ENCODE results near the gene NSUN4. TPM values are rescaled to one million over a fixed set of nuclear protein-coding genes. Genes with fewer than 3 reads are reported as not detected.

The NSUN4 gene
- total and polyA plus RNA-seq, 2 of the 13 experiments (the other 11 are each of a cell fraction or from before 2014, with no cell fraction given), result 21.5 to 23.5 TPM

GRCh38 chr1:46306159-46306530, 34.5 kb upstream of the NSUN4 start:
- Histone ChIP-seq H3K9ac (ENCODE audit: insufficient read depth, low read depth, low read length) (no peak overlapping the region), H3K79me2 (ENCODE audit: insufficient read depth, low read length) (peaks cover 78% of the 10 kb centered on the region), H3K36me3 (replicated peaks in 1 of 2; ENCODE audit: control insufficient read depth in 1 of 2, insufficient read depth in 2 of 2, low read length in 2 of 2) (peaks cover 9 to 33% of the 10 kb centered on the region in 2 experiments), H3K27me3 (ENCODE audit: control insufficient read depth in 1 of 2, insufficient read depth in 2 of 2, low read length in 2 of 2) (peaks cover 0 to 4% of the 10 kb centered on the region in 2 experiments; a peak in 1 of 5 replicates), H3K4me3 (replicated peaks in 1 of 3; ENCODE audit: insufficient read depth in 1 of 3, low read depth in 2 of 3, low read length in 3 of 3) (peak overlapping the region in 1 of 3 experiments; percentile 96; a peak in 1 of 6 replicates), H3K4me2 (ENCODE audit: low read depth, low read length) (peak overlapping the region; percentile 54), H3K27ac (ENCODE audit: extremely low read length, insufficient read depth, low read length) (no peak overlapping the region), H3K9me3 (ENCODE audit: low read length) (no peaks in the 10 kb centered on the region), H3K4me1 (ENCODE audit: insufficient read depth, low read length) (peaks cover 33% of the 10 kb centered on the region), H2AFZ (ENCODE audit: low read length) (no peak overlapping the region), H4K20me1 (ENCODE audit: insufficient read depth, low read length) (peaks cover 36% of the 10 kb centered on the region)
- intact Hi-C loops (cut with micrococcal nuclease; ENCODE audit: unreplicated experiment), result no loop called here
- ChIA-PET POLR2A (no interaction called here), CTCF (ENCODE audit: low intra/inter-chr PET ratio, low total read pairs) (no interaction called here)
- in situ Hi-C loops (cut with HindIII; ENCODE audit: extremely low pct_ligation_motif_present, low pct_unique_long_range_greater_than_20kb), result no loop called here
- ATAC-seq (no peak), DNase-seq (ENCODE audit: low spot score) (no peak), FAIRE-seq (no peak)
- BruUV-seq (replicated peaks), result no TSS peak
- TF ChIP-seq GMEB1 (CRISPR knock-in tag; IDR thresholded peaks at IDR 0.05; ENCODE audit: borderline replicate concordance) (no peak), SNAI1 (CRISPR knock-in tag; IDR thresholded peaks at IDR 0.05; ENCODE audit: borderline replicate concordance) (no peak), MAFG (CRISPR knock-in tag; IDR thresholded peaks at IDR 0.05) (no peak)
- WGBS (ENCODE audit: low lambda C conversion rate), result 88% methylated on average over 8 of the region's 8 CpGs

- no peak for FAIRE-seq
- BruUV-seq (replicated peaks), result TSS peak; percentile 13
- intact Hi-C loops (cut with micrococcal nuclease; ENCODE audit: unreplicated experiment), result no loop called here
- TF ChIP-seq ZMAT3 (CRISPR knock-in tag; conservative IDR thresholded peaks at IDR 0.05), result no peak
- TF ChIP-seq ZEB1 (IDR thresholded peaks at IDR 0.05; ENCODE audit: insufficient replicate concordance, low read depth), result no peak
- TF ChIP-seq HOXA7 (CRISPR knock-in tag; IDR thresholded peaks at IDR 0.05), result no peak
- TF ChIP-seq NBN (conservative IDR thresholded peaks at IDR 0.05), result no peak
- no peak for TF ChIP-seq KLF12 (CRISPR knock-in tag; IDR thresholded peaks at IDR 0.05; ENCODE audit: borderline replicate concordance)
- no peak for TF ChIP-seq HNF1A (IDR thresholded peaks at IDR 0.05; ENCODE audit: low read depth)
- no peak for TF ChIP-seq HNF1A (CRISPR knock-in tag; IDR thresholded peaks at IDR 0.05; ENCODE audit: borderline replicate concordance)
- TF ChIP-seq GZF1 (CRISPR knock-in tag; IDR thresholded peaks at IDR 0.05), result no peak
These were observed 31.0 kb upstream of the NSUN4 start for GRCh38 chr1:46309401-46310159.

More at GRCh38 chr1:46309401-46310159, 31.0 kb upstream of the NSUN4 start:
- Histone ChIP-seq H3K9me3 (ENCODE audit: low read length) (no peaks in the 10 kb centered on the region), H4K20me1 (ENCODE audit: insufficient read depth, low read length) (peaks cover 34% of the 10 kb centered on the region), H3K36me3 (replicated peaks in 1 of 2; ENCODE audit: control insufficient read depth in 1 of 2, insufficient read depth in 2 of 2, low read length in 2 of 2) (peaks cover 13 to 55% of the 10 kb centered on the region in 2 experiments), H3K4me1 (ENCODE audit: insufficient read depth, low read length) (peaks cover 33% of the 10 kb centered on the region), H3K27me3 (ENCODE audit: control insufficient read depth in 1 of 2, insufficient read depth in 2 of 2, low read length in 2 of 2) (no peaks in the 10 kb centered on the region), H2AFZ (ENCODE audit: low read length) (no peak overlapping the region), H3K27ac (ENCODE audit: extremely low read length, insufficient read depth, low read length) (no peak overlapping the region), H3K9ac (ENCODE audit: insufficient read depth, low read depth, low read length) (no peak overlapping the region), H3K4me2 (ENCODE audit: low read depth, low read length) (no peak overlapping the region), H3K4me3 (replicated peaks in 1 of 3; ENCODE audit: insufficient read depth in 1 of 3, low read depth in 2 of 3, low read length in 3 of 3) (no peak overlapping the region), H3K79me2 (ENCODE audit: insufficient read depth, low read length) (peaks cover 49% of the 10 kb centered on the region)
- in situ Hi-C loops (cut with HindIII; ENCODE audit: extremely low pct_ligation_motif_present, low pct_unique_long_range_greater_than_20kb), result no loop called here
- ATAC-seq (no peak), DNase-seq (ENCODE audit: low spot score) (no peak)
- POLR2A ChIA-PET, result no interaction called here
- CTCF ChIA-PET (ENCODE audit: low intra/inter-chr PET ratio, low total read pairs), result no interaction called here
- 97% methylated on average over 16 of the region's 16 CpGs for WGBS (ENCODE audit: low lambda C conversion rate)

All from HepG2 (cell line).